Retinal pigment epithelial cell (primary cell): ENCODE results near the gene GJB4.

Experiments used
- DNase-seq: peaks from one replicate; pipeline ENCODE4 v3.0.0-alpha.2; 2010; ENCODE audit warnings: low read depth
- H3K4me3 ChIP-seq: 2 replicates; pipeline ENCODE4 v1.5.1; 2011; ENCODE audit warnings: mild to moderate bottlenecking, low read length, control low read depth, moderate library complexity
- TF ChIP-seq, protein P1 (sequence below): conservative IDR thresholded peaks from 2 replicates; pipeline ENCODE4 v1.5.1; 2011; ENCODE audit warnings: low read depth, low read length, control low read depth, inconsistent platforms

GJB4 gene

GRCh38 chr1:34777519-34778321 lies 18.2 kb downstream of the GJB4 start:
- H3K4me3 ChIP-seq: no peak overlapping the region
- TF ChIP-seq, protein P1, sequence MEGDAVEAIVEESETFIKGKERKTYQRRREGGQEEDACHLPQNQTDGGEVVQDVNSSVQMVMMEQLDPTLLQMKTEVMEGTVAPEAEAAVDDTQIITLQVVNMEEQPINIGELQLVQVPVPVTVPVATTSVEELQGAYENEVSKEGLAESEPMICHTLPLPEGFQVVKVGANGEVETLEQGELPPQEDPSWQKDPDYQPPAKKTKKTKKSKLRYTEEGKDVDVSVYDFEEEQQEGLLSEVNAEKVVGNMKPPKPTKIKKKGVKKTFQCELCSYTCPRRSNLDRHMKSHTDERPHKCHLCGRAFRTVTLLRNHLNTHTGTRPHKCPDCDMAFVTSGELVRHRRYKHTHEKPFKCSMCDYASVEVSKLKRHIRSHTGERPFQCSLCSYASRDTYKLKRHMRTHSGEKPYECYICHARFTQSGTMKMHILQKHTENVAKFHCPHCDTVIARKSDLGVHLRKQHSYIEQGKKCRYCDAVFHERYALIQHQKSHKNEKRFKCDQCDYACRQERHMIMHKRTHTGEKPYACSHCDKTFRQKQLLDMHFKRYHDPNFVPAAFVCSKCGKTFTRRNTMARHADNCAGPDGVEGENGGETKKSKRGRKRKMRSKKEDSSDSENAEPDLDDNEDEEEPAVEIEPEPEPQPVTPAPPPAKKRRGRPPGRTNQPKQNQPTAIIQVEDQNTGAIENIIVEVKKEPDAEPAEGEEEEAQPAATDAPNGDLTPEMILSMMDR: no peak

GRCh38 chr1:34778381-34778780 lies 18.8 kb downstream of the GJB4 start:
- DNase-seq: no peak
- TF ChIP-seq, protein P1: no peak
- H3K4me3 ChIP-seq: no peak overlapping the region

More at GRCh38 chr1:34777519-34778321, 18.2 kb downstream of the GJB4 start:
- DNase-seq: no peak

DNA sequence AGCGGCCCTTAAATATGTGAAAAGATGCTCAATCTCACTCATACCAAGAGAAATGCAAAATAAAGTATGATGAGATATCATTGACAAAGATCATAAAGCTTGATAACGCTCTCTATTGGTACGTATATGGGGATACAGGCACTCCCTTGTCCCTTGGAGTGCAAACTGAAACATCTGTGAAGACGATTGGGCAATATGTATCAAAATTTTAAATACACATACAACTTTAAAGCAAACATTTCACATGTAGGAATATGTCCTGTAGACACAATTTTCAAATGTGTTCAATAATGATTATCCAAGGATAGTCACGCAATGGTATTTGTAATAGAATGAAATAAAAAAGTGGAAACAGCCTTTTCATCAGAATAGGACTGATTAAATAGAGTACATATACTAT lies 19.5 kb downstream of the GJB4 start:
- H3K4me3 ChIP-seq: no peak overlapping the region
- no peak for DNase-seq
- TF ChIP-seq, protein P1: no peak

DNA sequence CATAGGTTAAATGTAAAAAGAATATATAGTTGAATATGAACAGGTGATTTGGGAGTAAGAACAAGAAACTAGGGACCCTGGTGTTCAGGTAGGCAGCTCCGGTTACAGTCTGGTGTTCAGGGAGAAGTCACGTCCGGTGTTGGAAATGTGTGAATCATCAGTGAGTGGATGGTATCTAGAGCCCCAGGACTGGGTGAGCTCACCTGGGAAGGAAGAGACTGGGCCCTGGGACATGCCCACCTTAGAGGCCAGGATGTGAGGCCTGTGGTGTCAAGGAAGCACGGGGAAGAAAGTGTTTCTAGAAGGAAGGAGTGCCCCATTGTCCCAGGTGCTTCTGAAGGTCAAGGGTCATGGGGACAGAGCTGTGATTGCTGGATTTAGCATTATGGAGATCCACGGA lies 20.0 kb downstream of the GJB4 start:
- DNase-seq: no peak

DNA sequence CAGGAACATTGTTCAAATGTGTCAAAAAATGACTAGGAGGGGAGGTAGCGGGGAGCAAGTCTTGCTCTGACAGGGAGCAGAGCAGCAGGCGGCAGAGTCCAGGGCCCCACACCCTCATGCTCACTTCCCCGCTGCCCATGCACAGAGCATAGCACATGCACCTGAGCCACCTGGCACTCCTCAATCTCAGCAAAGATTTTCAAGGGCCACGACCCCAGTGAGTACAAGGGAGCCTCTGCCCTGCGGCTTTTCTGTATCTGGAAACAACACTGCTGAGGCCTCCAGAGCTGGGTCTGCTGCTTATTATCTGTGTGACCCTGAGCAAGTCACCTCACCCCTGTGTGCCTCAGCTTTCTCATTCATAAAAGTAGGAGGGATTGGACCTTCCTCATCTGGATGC lies 20.4 kb downstream of the GJB4 start:
- H3K4me3 ChIP-seq: no peak overlapping the region
- TF ChIP-seq, protein P1: no peak
- DNase-seq: no peak

More for the DNA sequence above, 20.0 kb downstream of the GJB4 start:
- H3K4me3 ChIP-seq: no peak overlapping the region
- TF ChIP-seq, protein P1: no peak

GRCh38 chr1:34780528-34780927 lies 21.0 kb downstream of the GJB4 start:
- no peak for DNase-seq
- H3K4me3 ChIP-seq: no peak overlapping the region
- TF ChIP-seq, protein P1: no peak
